DMS 273 treated with DMSO at 0.1 percent for 48 hours (cell line): ENCODE data around the gene PIGK.
"Not testable (repeated sequence)": the region's sequence is repeated elsewhere in the genome, so short reads cannot be mapped to it uniquely, and the experiment has no call there.

Source experiments
- DNase-seq: peaks from one replicate; lab custom pipeline; 2025; lab: John Stamatoyannopoulos, UW

PIGK gene

DNA sequence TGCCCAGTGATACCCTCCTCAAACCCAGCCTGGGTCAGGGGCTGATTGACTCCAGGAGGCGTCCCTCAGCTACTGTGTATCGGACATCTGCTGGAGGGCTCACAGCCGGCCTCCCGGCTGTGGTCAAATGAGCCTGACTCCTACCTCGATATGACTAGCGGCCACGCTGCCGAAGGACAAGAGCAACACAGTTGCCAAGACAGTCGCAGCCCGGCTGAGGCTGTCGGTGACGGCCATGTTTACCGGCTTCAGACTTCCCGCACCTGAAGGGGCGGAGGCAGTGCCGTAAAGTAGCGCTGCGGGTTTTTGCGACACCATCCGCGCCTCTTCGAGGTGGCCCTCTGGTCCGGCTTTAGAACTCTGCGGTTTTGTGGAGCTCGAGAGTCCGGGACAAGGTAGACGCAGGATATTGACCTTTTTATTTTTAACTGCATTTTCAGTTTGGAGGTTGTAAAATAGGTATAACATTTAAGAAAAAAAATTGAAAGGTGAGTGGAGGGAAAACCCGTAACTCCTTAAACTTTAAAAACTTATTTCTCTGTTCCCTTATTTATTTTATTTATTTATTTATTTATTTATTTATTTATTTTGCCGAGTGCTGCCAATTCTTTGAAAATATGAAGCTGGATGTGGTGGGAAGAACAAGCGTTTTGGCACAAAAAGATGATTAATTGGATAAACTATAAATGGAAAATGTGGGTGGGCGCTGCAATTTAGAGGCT lies at the start of gene PIGK:
Gene PIGK (minus strand): TSS at position 265 of the 722 bp plus-strand sequence. CDS start 28 bp downstream, at position 237.
- DNase-seq = peak; percentile 67

DNA sequence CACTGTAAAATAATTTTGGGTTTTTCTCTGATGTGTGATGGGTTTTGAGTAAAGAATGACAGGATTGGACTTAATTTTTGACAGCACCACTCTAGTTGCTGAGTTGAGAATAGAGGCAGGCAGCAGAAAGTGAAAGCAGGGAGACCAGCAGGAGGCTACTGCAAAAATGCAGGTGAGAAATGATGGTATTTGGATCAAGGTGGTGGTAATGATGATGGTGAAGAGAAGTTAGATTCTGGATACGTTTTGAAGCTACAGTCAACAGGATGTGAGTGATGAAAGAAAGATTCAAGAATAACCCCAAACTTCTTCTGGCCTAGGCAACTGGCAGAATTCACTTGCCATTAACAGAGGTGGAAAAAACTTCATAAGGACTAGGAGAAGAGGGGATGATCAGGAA lies 47.8 kb upstream of the PIGK start:
- DNase-seq = no peak

DNA sequence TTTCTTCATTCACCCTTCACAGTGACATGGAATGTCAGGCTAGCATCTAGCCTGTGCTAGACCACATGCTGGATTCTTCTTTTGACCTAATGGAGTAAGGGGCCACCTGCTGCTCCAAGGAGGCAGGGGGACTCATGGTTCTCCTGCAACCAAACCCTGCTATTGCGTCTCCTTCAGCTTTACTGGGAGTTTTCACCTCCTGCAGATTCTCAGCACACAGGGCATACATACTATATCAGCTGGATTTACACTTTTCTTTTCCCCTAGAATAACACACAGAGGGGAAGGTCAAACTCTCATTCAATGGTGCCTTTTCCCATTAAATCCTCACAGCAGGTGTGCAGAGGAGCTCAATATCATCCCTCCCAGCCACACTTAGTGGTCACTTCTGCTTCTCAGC lies 46.0 kb upstream of the PIGK start:
- no peak for DNase-seq

DNA sequence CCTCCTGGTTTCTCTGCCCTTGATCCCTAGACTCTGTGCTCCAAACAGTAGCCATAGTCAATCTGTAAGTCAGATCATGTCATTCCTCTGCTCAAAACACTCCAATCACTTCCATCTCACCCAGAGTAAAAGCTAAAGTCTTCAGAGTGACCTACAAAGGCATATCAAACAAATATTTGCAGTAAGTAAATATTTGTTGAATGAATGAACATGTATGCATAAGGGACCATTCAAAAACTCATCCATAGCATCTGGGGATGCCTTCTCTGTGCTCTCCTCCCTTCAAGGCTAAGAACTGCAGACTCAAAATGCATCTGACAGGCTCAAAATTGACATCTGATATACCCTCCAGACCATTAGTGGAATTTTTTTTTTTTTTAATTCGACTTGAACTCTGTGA lies 44.5 kb upstream of the PIGK start:
- no peak for DNase-seq

DNA sequence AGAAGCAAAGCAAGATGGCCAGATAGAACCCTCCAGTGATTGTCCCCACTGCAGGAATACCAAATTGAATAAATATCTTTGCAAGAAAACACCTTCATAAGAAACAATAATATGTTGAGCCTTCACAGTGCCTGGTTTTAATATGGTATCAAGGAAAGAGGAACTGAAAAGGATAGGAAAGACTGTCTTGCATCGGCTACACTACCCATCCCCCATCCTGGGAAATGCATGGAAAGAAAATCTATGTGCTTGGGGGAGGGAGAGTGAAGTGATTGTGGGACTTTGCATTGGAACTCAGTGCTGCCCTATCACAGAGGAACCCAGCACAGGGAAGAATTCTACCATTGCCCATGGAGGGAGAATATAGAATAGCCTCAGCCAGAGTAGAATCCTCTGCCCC lies 34.0 kb upstream of the PIGK start:
- DNase-seq = no peak

DNA sequence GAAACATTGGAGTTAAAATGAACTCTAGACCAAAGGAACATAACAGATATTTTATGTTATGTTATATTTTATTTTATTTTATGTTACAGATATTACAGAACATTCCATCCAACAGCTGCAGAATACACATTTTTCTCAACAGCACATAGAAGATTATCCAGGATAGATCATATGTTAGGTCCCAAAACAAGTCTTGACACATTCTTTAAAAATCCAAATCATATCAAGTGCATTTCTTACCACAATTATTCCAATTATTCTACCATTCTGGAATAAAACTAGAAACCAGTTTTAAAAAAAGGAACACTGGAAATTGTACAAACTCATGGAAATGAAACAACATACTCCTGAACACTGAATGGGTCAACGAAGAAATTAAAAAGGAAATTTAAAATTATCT lies 30.9 kb upstream of the PIGK start:
- no peak for DNase-seq

DNA sequence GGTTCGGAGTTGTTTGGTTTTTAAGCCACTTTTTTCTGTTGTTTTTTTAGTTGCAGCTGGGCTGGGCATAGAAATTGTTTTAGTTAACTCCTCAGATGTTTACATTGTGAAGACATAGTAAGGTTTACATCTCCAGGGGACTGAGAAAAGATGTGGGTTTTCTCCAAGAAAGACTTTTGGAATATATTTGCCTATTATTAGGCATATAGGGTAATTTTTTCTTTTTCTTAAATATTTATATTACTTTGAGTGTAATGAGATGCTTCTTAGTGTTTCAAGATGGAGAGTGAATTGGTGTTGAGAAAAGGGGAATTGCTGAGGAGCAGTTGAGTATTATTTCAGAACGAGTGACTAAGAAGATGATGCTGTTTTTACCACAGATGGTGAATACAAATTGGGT lies 26.6 kb upstream of the PIGK start:
- no peak for DNase-seq

DNA sequence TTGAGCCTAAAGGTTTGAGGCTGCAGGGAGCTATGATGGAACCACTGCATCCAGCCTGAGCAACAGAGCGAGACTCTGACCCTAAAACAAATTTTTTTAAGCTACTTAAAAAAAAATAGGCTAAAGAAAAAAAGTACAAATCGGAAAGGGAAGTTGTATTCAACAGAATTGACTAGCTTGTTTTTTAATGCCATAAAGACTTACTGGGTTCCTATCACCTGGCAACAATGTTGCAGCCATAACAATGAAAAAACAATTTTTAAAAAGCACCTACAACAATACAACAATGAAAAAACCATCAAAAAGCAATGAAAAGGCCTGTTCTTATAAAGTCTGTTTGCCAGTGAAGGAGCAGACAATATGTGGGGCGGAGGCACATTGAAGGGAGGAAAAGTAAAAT lies 20.1 kb upstream of the PIGK start:
- no peak for DNase-seq

DNA sequence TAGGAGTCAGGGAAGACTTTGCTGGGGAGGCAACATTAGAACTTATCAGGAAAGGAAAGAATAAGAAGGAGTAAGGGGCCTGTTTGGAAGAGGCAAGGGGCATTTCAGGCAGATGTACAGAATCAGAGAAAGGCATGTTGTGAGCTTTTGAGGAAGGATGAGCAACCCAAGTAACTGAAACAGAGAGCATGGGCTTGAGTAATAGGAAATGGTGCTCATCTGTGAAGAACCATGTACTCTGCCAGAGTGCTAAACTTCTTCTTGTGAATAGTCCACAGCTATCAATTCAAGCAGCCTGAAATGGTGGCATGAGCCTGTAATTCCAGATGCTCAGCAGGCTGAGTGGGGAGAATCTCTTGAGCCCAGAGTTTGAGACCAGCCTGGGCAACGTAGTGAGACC lies 19.2 kb upstream of the PIGK start:
- DNase-seq = no peak

DNA sequence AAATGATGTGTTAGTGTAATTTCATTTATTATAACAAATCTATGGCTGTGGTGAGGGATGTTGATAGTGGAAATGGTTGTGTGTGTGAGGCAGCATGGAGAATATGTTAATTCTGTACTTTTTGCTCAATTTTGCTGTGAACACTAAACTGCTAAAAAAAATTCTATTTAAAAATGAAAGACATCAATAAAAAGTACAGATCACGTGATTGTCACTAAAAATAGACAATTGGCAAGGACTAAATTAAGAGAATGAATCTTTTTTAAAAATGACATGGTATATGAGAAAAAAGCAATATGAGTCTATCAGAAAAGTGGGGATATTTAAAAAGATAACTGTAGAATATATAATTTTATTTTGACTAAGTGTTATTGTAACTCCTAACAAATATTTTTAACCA lies 15.7 kb upstream of the PIGK start:
- no peak for DNase-seq

DNA sequence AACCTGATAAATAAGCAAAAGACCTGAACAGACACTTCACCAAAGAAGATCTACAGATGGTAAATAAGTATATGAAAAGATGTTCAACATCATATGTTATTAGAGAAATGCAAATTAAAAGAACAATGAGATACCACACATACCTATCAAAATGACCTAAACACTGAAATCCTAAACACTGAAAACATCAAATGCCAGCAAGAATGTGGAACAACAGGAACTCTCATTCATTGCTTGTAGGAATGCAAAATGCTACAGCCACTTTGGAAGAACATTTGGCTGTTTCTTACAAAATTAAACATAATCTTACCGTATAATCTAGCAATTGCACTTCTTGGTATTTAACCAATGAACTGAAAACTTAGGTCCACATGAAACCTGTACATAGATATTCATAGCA lies 14.9 kb upstream of the PIGK start:
- no peak for DNase-seq

DNA sequence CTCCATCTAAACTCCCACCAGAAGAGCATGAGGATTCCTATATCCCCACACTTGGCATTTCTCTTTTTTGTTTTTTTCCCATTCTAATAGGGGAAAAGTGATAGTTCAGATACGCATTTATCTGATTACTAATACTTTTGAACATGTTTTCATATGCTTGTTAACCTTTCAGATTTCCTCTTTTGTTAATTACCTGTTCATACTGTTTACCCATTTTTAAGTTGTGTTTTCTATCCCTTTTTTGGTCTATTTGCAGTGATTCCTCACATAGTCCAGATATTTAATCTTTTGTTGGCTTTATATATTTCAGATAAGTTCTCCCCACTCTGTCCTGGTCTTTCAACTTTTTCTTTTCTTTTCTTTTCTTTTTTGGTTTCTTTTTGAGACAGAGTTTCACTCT lies 13.6 kb upstream of the PIGK start:
- DNase-seq = no peak

DNA sequence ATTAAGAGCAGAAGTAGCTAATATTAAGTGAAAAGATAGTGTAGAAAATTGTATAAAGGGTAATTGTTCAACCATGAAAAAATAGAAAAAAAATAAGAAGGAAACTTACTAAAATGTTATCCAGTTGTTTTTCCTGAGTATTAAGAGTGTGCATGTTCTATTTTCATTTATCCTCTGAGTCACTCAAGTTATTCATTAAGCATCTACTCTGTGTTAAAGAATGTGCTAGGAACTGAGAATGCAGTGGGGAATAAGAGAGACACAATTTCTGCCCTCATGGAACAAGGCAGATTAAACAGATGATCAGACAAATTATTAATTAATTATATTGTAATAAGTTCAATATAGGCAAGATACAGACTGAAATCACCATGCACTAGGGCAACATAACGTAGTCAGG lies 10.8 kb upstream of the PIGK start:
- DNase-seq = no peak

DNA sequence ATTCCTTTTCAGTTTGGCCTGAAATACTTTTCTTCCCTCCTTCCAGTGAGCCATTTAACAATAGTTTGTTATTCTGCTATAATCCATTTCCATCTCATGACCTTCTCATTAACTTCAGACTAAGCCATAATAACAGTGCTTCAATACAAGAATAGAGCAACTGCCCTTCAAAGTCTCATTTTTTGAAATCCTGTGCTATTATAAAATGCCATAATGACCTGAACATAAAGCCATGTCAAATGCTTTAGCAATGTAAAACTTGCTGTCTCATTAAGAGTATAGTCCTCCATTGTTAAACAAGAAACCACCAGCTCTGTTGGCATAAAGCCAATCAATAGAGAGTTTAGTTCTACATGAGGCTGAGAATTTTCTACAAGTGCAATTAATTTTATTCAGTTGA lies 9.6 kb upstream of the PIGK start:
- no peak for DNase-seq

DNA sequence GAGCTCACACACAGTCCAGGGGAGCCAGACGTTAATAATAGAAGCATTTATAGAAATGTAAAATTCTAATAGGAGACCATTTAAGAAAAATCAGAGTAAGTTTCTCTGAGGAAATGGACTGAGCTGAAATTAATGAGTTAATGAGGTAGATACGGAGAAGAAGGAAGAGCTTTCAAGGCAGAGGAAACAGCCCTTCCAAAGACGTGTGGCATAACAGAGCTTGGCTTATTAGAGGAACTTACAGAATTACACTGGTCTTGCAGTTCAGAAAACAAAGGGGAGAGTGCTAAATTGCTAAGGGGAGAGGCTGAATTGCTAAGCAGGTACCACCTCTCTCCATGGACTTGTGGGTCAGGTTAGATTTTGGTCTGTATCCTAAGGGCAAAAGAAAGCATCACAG lies 8.2 kb upstream of the PIGK start:
- no peak for DNase-seq

DNA sequence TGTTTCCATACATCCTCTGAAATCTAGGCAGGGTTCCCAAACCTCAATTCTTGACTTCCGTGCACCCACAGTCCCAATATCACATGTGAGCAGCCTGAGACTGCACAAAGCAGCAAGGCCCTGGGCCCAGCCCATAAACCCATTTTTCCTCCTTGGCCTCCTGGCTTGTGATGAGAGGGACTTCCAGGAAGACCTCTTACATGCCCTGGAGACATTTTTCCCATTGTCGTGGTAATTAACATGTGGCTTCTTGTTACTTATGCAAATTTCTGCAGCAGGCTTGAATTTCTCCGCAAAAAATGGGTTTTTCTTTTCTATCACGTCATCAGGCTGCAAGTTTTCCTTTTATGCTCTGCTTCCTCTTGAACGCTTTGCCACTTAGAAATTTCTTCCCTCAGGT lies 3.3 kb upstream of the PIGK start:
- DNase-seq = no peak

DNA sequence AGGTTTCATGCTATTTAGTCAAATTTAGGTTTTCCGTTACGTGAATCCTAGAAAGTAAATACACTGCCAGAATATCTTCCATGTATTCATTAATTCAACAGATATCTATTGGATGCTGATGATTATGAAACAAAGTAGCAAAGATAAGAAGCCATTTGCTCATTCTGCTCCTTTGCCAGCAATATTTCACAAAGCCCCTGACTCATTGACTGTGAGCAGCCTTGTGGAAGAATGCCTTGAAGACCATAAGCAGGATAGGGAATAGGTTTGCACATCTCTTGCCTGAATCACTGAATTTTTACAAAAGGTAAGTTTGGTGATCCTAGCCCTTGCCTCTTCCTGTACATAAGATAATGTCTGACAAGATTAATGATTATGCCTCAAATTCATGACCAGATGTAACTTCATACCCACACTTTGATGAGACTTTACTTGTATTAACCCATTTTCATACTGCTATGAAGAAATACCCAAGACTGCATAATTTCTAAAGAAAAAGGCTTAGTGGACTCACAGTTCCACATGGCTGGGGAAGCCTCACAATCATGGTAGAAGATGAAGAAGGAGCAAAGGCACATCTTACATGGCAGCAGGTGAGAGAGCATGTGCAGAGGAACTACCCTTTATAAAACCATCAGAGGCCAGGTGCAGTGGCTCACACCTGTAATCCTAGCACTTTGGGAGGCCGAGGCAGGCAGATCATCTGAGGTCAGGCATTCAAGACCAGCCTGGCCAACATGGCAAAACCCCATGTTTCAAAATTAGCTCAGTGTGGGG lies 1.6 kb upstream of the PIGK start:
- DNase-seq = no peak

DNA sequence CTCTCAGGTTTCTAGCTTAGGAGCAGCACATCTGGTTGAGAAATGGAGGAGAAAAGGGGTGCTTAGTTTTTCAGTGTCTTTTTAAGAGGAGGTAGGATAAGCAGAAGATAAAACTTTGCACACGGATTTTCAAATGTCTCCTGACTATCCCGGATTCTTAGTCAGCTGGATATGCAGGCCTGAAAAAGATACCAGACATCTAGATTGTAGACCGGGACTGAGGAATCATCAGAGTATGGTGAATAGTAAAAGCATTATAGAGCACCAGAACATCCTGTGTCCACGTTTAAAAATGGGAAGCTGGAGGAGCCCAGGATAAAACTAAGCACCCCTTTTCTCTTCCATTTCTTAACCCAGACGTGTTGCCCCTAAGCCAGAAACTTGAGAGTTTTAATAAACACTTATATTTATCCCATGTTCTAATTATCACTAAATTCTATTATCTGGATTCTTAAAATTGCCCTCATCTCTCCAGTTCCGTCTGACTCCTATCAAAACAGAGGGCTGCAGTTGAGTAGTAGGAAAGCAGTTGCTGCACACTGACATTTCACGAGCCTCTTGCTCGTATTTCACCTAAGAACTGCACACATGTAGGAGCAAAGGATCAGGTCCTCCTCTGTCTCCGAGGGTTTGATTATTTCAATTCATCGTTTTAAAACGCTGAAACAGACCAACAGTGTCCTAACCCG lies 609 bp downstream of the PIGK start:
- DNase-seq = no peak

DNA sequence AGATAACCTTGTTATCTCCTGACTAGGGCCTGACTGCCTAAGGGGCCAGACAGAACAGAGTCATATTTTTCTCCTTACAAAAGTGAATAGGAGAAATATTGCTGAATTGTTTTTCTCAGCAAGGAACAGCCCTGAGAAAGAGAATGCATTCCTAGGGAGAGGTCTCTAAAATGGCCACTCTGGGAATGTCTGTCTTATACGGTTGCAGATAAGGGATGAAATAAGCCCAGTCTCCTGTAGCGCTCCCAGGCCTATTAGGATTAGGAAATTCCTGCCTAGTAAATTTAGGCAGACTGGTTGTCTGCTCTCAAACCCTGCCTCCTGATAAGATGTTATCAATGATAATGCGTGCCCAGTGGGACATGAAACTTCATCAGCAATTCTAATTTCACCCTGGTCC lies 15.2 kb downstream of the PIGK start:
- DNase-seq = not testable (repeated sequence)

DNA sequence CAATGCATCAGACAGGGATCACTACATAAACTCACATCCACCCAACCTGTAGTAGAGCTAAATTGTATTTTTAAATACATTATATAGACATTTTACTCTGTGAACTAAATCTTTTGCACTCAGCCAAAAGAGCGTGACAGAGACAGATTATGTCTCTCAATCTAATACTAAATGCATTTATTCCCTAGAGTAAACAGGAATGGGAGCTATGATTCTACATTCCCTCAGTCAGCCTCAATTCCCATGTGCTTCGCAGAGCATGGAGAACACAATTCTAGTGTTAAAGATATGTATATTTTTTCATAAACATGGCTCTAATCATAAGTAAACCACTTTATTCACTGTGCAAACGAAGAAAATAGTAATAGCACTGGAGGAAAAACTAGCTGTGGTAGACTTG lies 16.5 kb downstream of the PIGK start:
- no peak for DNase-seq

DNA sequence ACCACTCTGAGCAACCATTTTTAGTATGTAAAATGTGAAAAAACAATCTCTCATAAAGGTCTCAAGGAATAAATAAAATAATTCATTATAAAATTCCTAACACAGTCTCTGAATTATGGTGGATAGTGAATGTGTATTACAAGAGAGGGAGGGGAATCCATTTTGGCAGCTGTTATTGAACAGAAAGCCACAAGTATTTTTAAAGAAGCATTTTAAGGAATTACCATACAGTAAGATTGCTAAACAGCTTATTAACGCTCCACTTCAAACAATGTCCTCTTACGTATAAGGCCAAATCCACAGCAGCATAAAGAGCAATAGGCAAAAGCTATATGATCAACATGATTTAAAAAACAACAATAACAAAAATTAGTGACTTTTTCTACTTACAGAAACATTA lies 18.4 kb downstream of the PIGK start:
- no peak for DNase-seq

DNA sequence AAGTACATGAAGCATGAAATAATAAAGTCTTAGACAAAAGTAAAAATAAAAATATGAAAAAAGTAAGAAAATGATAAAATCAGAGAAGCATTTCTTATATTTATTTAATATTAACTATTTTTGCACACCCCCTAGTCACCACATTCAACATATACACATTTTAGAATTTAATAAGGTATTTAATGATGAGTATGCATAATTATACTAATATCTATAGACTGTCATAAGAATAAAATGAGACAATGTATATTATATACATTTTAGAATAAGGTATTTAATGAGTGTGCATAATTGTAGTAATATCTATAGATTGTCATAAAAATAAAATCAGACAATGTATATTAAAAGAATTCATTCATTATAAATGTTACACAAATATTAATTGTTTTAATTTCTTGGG lies 18.9 kb downstream of the PIGK start:
- DNase-seq = no peak

DNA sequence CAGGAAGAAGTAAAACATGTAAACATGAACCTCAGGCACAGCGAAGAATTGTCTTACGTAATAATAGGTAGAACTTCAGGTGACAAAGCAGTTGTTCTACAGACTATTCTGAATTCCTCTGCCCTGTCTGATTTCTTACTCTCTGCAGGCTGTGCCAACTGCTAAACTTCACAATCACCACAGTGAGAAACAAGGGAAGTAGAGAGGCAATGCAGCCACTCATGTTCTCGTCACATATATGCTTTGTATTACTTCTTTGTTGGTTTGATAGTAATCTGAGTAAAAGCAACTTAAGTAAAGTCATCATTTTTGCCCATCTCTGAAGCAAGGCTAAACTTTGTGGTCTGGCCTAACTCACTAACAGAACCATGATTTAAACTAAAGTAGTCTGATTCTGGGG lies 21.9 kb downstream of the PIGK start:
- DNase-seq = no peak
